PC-9 (cell line): Measurements from ENCODE around the gene LGI2.

Source experiments
- EZH2 ChIP-seq: fragments of 200-600 bp; sonication (generic); IDR thresholded peaks from 2 replicates; pipeline ENCODE4 v1.8.0; 2017; ENCODE audit warnings: antibody characterized with exemption, low read depth
- TF ChIP-seq, protein P1 (sequence below): fragments of 200-600 bp; sonication (generic); conservative IDR thresholded peaks from 2 replicates; pipeline ENCODE4 v1.6.1; 2017; ENCODE audit warnings: mixed run types, antibody characterized with exemption, mild to moderate bottlenecking, moderate library complexity

- no peak for TF ChIP-seq EZH2
- TF ChIP-seq, protein P1, sequence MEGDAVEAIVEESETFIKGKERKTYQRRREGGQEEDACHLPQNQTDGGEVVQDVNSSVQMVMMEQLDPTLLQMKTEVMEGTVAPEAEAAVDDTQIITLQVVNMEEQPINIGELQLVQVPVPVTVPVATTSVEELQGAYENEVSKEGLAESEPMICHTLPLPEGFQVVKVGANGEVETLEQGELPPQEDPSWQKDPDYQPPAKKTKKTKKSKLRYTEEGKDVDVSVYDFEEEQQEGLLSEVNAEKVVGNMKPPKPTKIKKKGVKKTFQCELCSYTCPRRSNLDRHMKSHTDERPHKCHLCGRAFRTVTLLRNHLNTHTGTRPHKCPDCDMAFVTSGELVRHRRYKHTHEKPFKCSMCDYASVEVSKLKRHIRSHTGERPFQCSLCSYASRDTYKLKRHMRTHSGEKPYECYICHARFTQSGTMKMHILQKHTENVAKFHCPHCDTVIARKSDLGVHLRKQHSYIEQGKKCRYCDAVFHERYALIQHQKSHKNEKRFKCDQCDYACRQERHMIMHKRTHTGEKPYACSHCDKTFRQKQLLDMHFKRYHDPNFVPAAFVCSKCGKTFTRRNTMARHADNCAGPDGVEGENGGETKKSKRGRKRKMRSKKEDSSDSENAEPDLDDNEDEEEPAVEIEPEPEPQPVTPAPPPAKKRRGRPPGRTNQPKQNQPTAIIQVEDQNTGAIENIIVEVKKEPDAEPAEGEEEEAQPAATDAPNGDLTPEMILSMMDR: no peak
Measured at GRCh38 chr4:24973747-24974601, 56.8 kb downstream of the LGI2 start.
